ES-I3 (cell line): ENCODE data around the gene LRCH1.
A peak's percentile ranks its signal among the peaks of the same experiment; 100 is the strongest.

Source experiments
- H3K36me3 ChIP-seq: 2 replicates; pipeline ENCODE4 v1.6.1; 2013; ENCODE audit warnings: mild to moderate bottlenecking, low read length, control low read depth, moderate library complexity; ENCODE audit not compliant: insufficient read depth
- H3K4me1 ChIP-seq: 2 replicates; pipeline ENCODE4 v1.6.1; 2013; ENCODE audit warnings: mild to moderate bottlenecking, control low read depth, low read length; ENCODE audit not compliant: insufficient read depth
- H3K9ac ChIP-seq: 2 replicates; pipeline ENCODE4 v1.6.1; 2013; ENCODE audit warnings: low read depth, mild to moderate bottlenecking, low read length, moderate library complexity
- H3K9me3 ChIP-seq: 2 replicates; pipeline ENCODE4 v1.6.1; 2013; ENCODE audit warnings: mild to moderate bottlenecking, low read length, moderate library complexity; ENCODE audit not compliant: control insufficient read depth, insufficient read depth

The LRCH1 gene

DNA sequence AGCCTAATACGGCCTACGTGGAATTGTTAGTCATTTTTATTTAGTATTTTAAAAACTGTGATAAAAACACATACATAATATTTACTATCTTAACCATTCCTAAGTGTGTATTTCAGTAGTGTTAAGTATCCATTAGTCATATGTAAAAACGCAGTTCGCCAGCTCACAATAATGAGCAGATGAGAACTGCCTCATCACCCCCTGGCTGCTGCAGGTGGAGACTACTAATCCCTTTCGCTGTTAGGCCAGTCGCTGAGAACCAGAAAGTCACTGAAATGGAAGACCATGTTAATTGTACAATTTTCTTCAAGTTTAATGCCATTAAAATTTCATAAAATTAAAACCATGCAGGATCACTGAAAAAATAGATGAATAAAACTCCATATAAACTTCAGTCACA is 242.4 kb downstream of the LRCH1 start:
- Histone ChIP-seq H3K9ac (no peak overlapping the region), H3K4me1 (peaks cover 5% of the 10 kb centered on the region), H3K9me3 (no peaks in the 10 kb centered on the region), H3K36me3 (peaks cover 2% of the 10 kb centered on the region; the same call in 1 of the 2 replicates)

DNA sequence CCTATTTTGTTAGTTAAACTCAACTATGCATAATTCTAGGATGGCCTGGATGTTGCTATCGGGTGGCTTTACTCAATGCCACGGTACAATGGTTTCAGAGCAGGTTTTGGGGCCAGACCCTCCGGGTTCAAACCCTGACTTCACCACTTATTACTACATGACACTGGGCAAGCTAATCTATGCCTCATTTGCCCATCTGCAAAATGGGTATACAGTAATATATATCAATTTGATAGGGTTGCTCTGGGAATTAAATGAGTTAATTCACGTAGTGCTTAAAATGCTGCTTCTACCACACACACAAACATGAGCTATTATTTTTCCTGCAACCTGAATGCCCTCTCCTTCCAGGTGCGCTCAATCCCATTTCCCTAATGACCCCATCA is 243.2 kb downstream of the LRCH1 start:
- Histone ChIP-seq H3K4me1 (peaks cover 5% of the 10 kb centered on the region), H3K36me3 (no peaks in the 10 kb centered on the region; the same call in 1 of the 2 replicates), H3K9ac (peak overlapping the region; percentile 83), H3K9me3 (no peaks in the 10 kb centered on the region)

- Histone ChIP-seq H3K36me3 (no peaks in the 10 kb centered on the region; the same call in 1 of the 2 replicates), H3K4me1 (peaks cover 7% of the 10 kb centered on the region), H3K9me3 (no peaks in the 10 kb centered on the region), H3K9ac (peak within 1 kb of the TSS; percentile 83)
Observed at GRCh38 chr13:46796515-46797474, 243.8 kb downstream of the LRCH1 start, which contains the start of gene ESD. TSS of gene ESD (minus strand) at chr13:46797161. CDS start at chr13:46791413, 5,748 bp downstream.

- Histone ChIP-seq H3K9ac (peak overlapping the region; percentile 83), H3K4me1 (peaks cover 11% of the 10 kb centered on the region), H3K9me3 (no peaks in the 10 kb centered on the region), H3K36me3 (no peaks in the 10 kb centered on the region; the same call in 1 of the 2 replicates)
Observed at GRCh38 chr13:46797501-46798237, 244.7 kb downstream of the LRCH1 start.

DNA sequence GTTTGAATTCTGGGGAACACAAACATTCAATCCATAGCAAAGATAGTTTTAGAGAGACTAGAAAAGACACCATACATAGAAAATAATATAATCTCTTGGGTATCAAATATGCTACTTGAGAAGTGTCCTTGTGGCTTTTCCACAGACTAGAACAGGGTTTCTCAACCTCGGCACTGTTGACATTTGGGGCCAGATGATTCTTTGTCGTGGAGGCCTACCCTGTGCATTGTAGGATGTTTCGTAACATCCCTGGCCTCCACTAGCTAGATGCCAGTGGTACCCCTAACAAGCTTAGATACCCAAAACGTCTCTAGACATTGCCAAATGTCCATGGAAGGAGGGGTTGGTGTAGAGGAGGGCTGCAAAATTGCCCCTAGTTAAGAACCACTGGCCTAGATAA is 246.2 kb downstream of the LRCH1 start:
- no peak overlapping the region for H3K9ac ChIP-seq
- H3K4me1 ChIP-seq: peaks cover 11% of the 10 kb centered on the region
- H3K9me3 ChIP-seq: no peaks in the 10 kb centered on the region
- no peaks in the 10 kb centered on the region; the same call in 1 of the 2 replicates for H3K36me3 ChIP-seq

GRCh38 chr13:46801858-46802257 is 248.9 kb downstream of the LRCH1 start:
- Histone ChIP-seq H3K4me1 (peaks cover 11% of the 10 kb centered on the region), H3K9me3 (no peaks in the 10 kb centered on the region), H3K9ac (no peak overlapping the region), H3K36me3 (no peaks in the 10 kb centered on the region)
